Keratinocyte (primary cell): ENCODE data around the gene NIM1K.

Source experiments
- CTCF ChIP-seq, 3 experiments: IDR thresholded peaks in 1 of 3; conservative IDR thresholded peaks in 1 of 3; optimal IDR thresholded peaks in 1 of 3; 2 replicates in 2 of 3; 3 replicates in 1 of 3; pipeline versions ENCODE3 to v1.5.1; 2011; ENCODE audit warnings: low read length in 3 of 3, mild to moderate bottlenecking in 3 of 3, moderate library complexity in 2 of 3, control low read depth in 1 of 3, inconsistent platforms in 1 of 3; ENCODE audit not compliant: insufficient read depth in 2 of 3; ENCODE audit errors: extremely low read depth in 1 of 3
- EZH2 ChIP-seq: IDR thresholded peaks from one replicate; pipeline ENCODE4 v1.6.1; 2012; ENCODE audit warnings: inconsistent platforms, mild to moderate bottlenecking, low read length, moderate library complexity

DNA sequence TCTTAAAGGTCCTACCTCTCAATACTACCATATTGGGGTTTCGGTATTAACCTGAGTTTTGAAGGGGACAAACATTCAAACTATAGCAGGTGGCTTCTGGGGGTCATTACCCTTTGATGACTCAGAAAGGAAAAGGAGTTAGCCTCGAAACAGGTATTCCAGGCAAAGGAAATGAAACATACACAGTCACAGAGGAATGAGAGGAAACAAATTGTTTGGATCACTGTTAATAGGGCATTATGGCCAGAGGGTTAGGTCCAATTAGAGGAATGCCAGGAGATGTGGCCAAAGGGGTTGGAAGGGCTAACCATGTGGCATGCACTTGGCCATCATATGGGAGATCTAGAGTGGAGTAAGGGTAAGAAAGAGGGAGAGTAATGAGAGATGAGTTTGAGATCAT, 23.9 kb upstream of the NIM1K start:
- TF ChIP-seq CTCF (optimal IDR thresholded peaks at IDR 0.05 in 1 of 3, IDR thresholded peaks at IDR 0.05 in 1 of 3, conservative IDR thresholded peaks at IDR 0.05 in 1 of 3; ENCODE audit: extremely low read depth in 1 of 3, insufficient read depth in 2 of 3, low read length in 3 of 3): no peak
- TF ChIP-seq EZH2: no peak
